Pulmonary artery endothelial cell (primary cell): Measurements from ENCODE around the gene NCEH1. TPM values are rescaled to one million over a fixed set of nuclear protein-coding genes. Genes with fewer than 3 reads are reported as not detected.

Experiments used
- DNase-seq: peaks from one replicate; pipeline ENCODE4 v3.0.0-alpha.2; 2011; ENCODE audit warnings: low read depth, low spot score
- total RNA-seq: library from RNA; depleted of rRNA; stranded (reverse); fragments of >200 nt; gene quantifications from 2 replicates; pipeline ENCODE4 v1.2.3, GENCODE V29; 2014

NCEH1 gene
- total RNA-seq, 1 donor from 2014 or later: 24.7 TPM

GRCh38 chr3:172582712-172583111, 128.2 kb downstream of the NCEH1 start:
- DNase-seq: no peak

- DNase-seq: no peak
Measured at GRCh38 chr3:172581757-172582166, 129.1 kb downstream of the NCEH1 start.

- DNase-seq: no peak
Measured at GRCh38 chr3:172580680-172581401, 130.0 kb downstream of the NCEH1 start.

Other genes with a start within 250 kb of the NCEH1 start
- 41.5 and 108 TPM in 2 replicates for gene TNFSF10, start 187.6 kb downstream of the NCEH1 start, total RNA-seq
- 32.9 and 49.3 TPM in 2 replicates for gene ECT2, start 39.7 kb upstream of the NCEH1 start, total RNA-seq